ENCODE results near the gene CCDC157. TPM values are rescaled to one million over a fixed set of nuclear protein-coding genes. Genes with fewer than 3 reads are reported as not detected.

Gene CCDC157
- total RNA-seq, 1 donor from 2014 or later, result 3.7 TPM

- no peaks in the 10 kb centered on the region for H3K27me3 ChIP-seq
- no peak for DNase-seq (ENCODE audit: low spot score)
- H3K27ac ChIP-seq, result no peak overlapping the region
- H3K9me3 ChIP-seq (ENCODE audit: low read depth), result no peaks in the 10 kb centered on the region
- H3K4me3 Mint-ChIP-seq, result no peak overlapping the region
- peaks cover 7% of the 10 kb centered on the region for H3K4me1 Mint-ChIP-seq
- no peaks in the 10 kb centered on the region for H3K4me1 ChIP-seq
- H3K9me3 Mint-ChIP-seq, result no peaks in the 10 kb centered on the region
- H3K27me3 Mint-ChIP-seq (ENCODE audit: insufficient read depth, low read depth), result no peaks in the 10 kb centered on the region
- H3F3A ChIP-seq (ENCODE audit: low read depth), result no peaks in the 10 kb centered on the region
- no peaks in the 10 kb centered on the region for H3K36me3 ChIP-seq
- peaks cover 18% of the 10 kb centered on the region for H4K20me1 ChIP-seq (ENCODE audit: low read depth)
- no peak overlapping the region for H3K27ac Mint-ChIP-seq
- TF ChIP-seq CTCF (IDR thresholded peaks at IDR 0.05), result no peak
- no peak for TF ChIP-seq EZH2 (IDR thresholded peaks at IDR 0.05)
- TF ChIP-seq EZH2phosphoT487 (IDR thresholded peaks at IDR 0.05), result no peak
- H3K4me2 ChIP-seq, result no peak overlapping the region
- no peaks in the 10 kb centered on the region for H3K36me3 Mint-ChIP-seq
- no peak overlapping the region for H3K4me3 ChIP-seq
- no peak overlapping the region for H3K9ac ChIP-seq
- H2AFZ ChIP-seq (replicated peaks), result no peak overlapping the region
- no peaks in the 10 kb centered on the region for H3K79me2 ChIP-seq (ENCODE audit: low read depth)
These were observed 36.7 kb upstream of the CCDC157 start for GRCh38 chr22:30320021-30320556.

DNA sequence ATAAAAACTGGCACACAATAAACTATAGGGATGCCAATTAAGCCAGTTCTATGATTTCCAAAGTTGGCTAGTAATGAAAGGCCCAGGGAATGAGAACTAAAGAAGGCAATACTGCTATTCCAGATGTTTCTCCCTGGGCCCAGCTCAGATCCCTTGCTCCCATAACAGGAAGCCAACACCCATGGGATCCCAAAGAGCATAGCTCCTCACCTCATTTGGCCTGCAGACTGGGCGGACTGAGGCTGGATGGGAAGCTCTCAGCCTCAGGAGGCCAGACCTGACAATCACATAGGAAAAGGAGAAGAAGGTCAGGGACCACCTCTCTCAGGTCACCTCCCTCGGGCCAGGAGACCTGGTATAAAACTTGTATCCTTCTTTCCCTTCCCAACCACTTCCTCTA, 35.3 kb upstream of the CCDC157 start:
- no peak for DNase-seq (ENCODE audit: low spot score)
- no peaks in the 10 kb centered on the region for H3K9me3 Mint-ChIP-seq
- no peak overlapping the region for H3K27ac Mint-ChIP-seq
- Histone ChIP-seq H3K9me3 (ENCODE audit: low read depth) (no peaks in the 10 kb centered on the region), H3K79me2 (ENCODE audit: low read depth) (no peaks in the 10 kb centered on the region), H3K27ac (no peak overlapping the region), H3K9ac (no peak overlapping the region), H3K36me3 (no peaks in the 10 kb centered on the region), H4K20me1 (ENCODE audit: low read depth) (peaks cover 29% of the 10 kb centered on the region), H3K4me2 (no peak overlapping the region), H3K4me3 (no peak overlapping the region), H3K4me1 (peaks cover 9% of the 10 kb centered on the region), H3F3A (ENCODE audit: low read depth) (no peaks in the 10 kb centered on the region), H3K27me3 (no peaks in the 10 kb centered on the region), H2AFZ (replicated peaks) (no peak overlapping the region)
- peaks cover 18% of the 10 kb centered on the region for H3K4me1 Mint-ChIP-seq
- H3K27me3 Mint-ChIP-seq (ENCODE audit: insufficient read depth, low read depth), result no peaks in the 10 kb centered on the region
- TF ChIP-seq CTCF (IDR thresholded peaks at IDR 0.05) (no peak), EZH2 (IDR thresholded peaks at IDR 0.05) (no peak), EZH2phosphoT487 (IDR thresholded peaks at IDR 0.05) (no peak)
- H3K4me3 Mint-ChIP-seq, result no peak overlapping the region
- H3K36me3 Mint-ChIP-seq, result no peaks in the 10 kb centered on the region

GRCh38 chr22:30323246-30323645, 33.6 kb upstream of the CCDC157 start:
- peaks cover 19% of the 10 kb centered on the region for H3K4me1 Mint-ChIP-seq
- no peak overlapping the region for H3K4me3 Mint-ChIP-seq

More at GRCh38 chr22:30323246-30323645, 33.6 kb upstream of the CCDC157 start:
- H3K9me3 ChIP-seq (ENCODE audit: low read depth), result no peaks in the 10 kb centered on the region
- Mint-ChIP-seq H3K9me3 (no peaks in the 10 kb centered on the region), H3K36me3 (no peaks in the 10 kb centered on the region), H3K27ac (no peak overlapping the region), H3K27me3 (ENCODE audit: insufficient read depth, low read depth) (no peaks in the 10 kb centered on the region)
- H3K4me3 ChIP-seq, result no peak overlapping the region
- H2AFZ ChIP-seq (replicated peaks), result no peak overlapping the region
- peaks cover 14% of the 10 kb centered on the region for H3K4me1 ChIP-seq
- H4K20me1 ChIP-seq (ENCODE audit: low read depth), result peaks cover 17% of the 10 kb centered on the region
- peaks cover 6% of the 10 kb centered on the region for H3F3A ChIP-seq (ENCODE audit: low read depth)
- H3K4me2 ChIP-seq, result no peak overlapping the region
- DNase-seq (ENCODE audit: low spot score), result no peak
- H3K36me3 ChIP-seq, result no peaks in the 10 kb centered on the region
- no peaks in the 10 kb centered on the region for H3K27me3 ChIP-seq
- no peaks in the 10 kb centered on the region for H3K79me2 ChIP-seq (ENCODE audit: low read depth)
- no peak overlapping the region for H3K27ac ChIP-seq
- TF ChIP-seq EZH2phosphoT487 (IDR thresholded peaks at IDR 0.05), result no peak
- TF ChIP-seq CTCF (IDR thresholded peaks at IDR 0.05), result no peak
- TF ChIP-seq EZH2 (IDR thresholded peaks at IDR 0.05), result no peak
- H3K9ac ChIP-seq, result no peak overlapping the region

Data from neural progenitor cell (in vitro differentiated cells).